HL-60 (cell line): Measurements from ENCODE around the gene PTX3.

ENCODE experiments used
- POLR2AphosphoS5 ChIP-seq: IDR thresholded peaks from 2 replicates; pipeline ENCODE4 v1.6.1; 2012; ENCODE audit warnings: low read depth
- TF ChIP-seq, protein P1 (sequence below): IDR thresholded peaks from one replicate; pipeline ENCODE4 v1.5.1; 2011; ENCODE audit warnings: low read length, control low read depth, inconsistent platforms; ENCODE audit not compliant: insufficient read depth

- TF ChIP-seq POLR2AphosphoS5: no peak
- TF ChIP-seq, protein P1, sequence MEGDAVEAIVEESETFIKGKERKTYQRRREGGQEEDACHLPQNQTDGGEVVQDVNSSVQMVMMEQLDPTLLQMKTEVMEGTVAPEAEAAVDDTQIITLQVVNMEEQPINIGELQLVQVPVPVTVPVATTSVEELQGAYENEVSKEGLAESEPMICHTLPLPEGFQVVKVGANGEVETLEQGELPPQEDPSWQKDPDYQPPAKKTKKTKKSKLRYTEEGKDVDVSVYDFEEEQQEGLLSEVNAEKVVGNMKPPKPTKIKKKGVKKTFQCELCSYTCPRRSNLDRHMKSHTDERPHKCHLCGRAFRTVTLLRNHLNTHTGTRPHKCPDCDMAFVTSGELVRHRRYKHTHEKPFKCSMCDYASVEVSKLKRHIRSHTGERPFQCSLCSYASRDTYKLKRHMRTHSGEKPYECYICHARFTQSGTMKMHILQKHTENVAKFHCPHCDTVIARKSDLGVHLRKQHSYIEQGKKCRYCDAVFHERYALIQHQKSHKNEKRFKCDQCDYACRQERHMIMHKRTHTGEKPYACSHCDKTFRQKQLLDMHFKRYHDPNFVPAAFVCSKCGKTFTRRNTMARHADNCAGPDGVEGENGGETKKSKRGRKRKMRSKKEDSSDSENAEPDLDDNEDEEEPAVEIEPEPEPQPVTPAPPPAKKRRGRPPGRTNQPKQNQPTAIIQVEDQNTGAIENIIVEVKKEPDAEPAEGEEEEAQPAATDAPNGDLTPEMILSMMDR: no peak
Measured at GRCh38 chr3:157472648-157473047, 36.0 kb downstream of the PTX3 start.
